Muscle of leg (tissue), 11 donors: ENCODE results near the gene MYCBPAP. TPM values are rescaled to one million over a fixed set of nuclear protein-coding genes. Genes with fewer than 3 reads are reported as not detected.

Experiments used
- DNase-seq: peaks from one replicate; pipeline ENCODE4 v3.0.0; 2013
- H3K27ac ChIP-seq: one replicate; pipeline ENCODE4 v1.5.1; 2013; ENCODE audit warnings: mild to moderate bottlenecking, low read length, control low read depth
- H3K27me3 ChIP-seq: one replicate; pipeline ENCODE4 v1.6.1; 2013; ENCODE audit warnings: low read length; ENCODE audit not compliant: control insufficient read depth, insufficient read depth
- H3K36me3 ChIP-seq: one replicate; pipeline ENCODE4 v1.6.1; 2013; ENCODE audit warnings: low read length; ENCODE audit not compliant: control insufficient read depth, insufficient read depth
- H3K4me1 ChIP-seq: one replicate; pipeline ENCODE4 v1.6.1; 2013; ENCODE audit warnings: low read length; ENCODE audit not compliant: control insufficient read depth, insufficient read depth
- H3K4me3 ChIP-seq: one replicate; pipeline ENCODE4 v1.5.1; 2013; ENCODE audit warnings: low read length, control low read depth
- H3K9me3 ChIP-seq: replicated peaks from 2 replicates; pipeline ENCODE4 v1.6.1; 2013; ENCODE audit warnings: low read depth, low read length; ENCODE audit not compliant: control insufficient read depth
- WGBS: methylation state at CpG from one replicate; pipeline ENCODE4 v1.1.5; 2013; ENCODE audit warnings: missing lambda C conversion rate; ENCODE audit not compliant: insufficient coverage; 5-methylcytosine and 5-hydroxymethylcytosine counted together
- polyA plus RNA-seq, 8 donors: library from polyadenylated mRNA; unstranded; fragments of 120-200 nt; gene quantifications; one replicate each; pipeline versions ENCODE4 v1.2.1 to v1.2.3, GENCODE V29; 2013; ENCODE audit warnings: inconsistent platforms in 1 of 8, low replicate concordance in 1 of 8; ENCODE audit not compliant: insufficient read length in 8 of 8, insufficient read depth in 1 of 8
- total RNA-seq: library from RNA; stranded (reverse); fragments of 120-200 nt; gene quantifications from one replicate; pipeline ENCODE4 v1.2.4, GENCODE V29; 2013

The MYCBPAP gene
- total and polyA plus RNA-seq, 9 donors: 0.66 to 2.3 (median 0.82) TPM

DNA sequence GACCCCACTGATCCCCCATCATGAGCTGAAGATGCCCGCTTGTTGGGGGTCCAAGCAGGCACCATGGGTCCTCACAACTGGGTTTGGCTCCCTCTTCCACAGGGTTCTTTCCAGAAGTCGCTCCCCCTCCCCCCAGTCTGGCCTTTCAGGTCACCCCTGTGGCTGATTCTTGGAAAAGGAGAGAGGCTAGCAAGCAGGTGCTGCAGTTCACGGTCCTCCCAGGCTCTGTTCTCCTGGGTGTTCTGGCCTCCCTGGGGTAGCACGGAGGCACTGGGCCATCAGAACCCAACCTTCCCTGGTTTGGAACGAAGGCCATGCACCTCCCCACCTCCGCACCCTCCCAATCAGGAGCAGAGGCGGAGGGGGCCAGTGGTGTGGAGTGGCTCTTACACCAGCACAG, 71.2 kb downstream of the MYCBPAP start:
- peaks cover 20% of the 10 kb centered on the region for H3K4me1 ChIP-seq
- no peaks in the 10 kb centered on the region for H3K9me3 ChIP-seq
- 86% methylated on average over 1 of the region's 7 CpGs for WGBS
- no peak overlapping the region for H3K27ac ChIP-seq
- peaks cover 4% of the 10 kb centered on the region for H3K27me3 ChIP-seq
- no peak overlapping the region for H3K4me3 ChIP-seq
- peaks cover 3% of the 10 kb centered on the region for H3K36me3 ChIP-seq
- DNase-seq: no peak

DNA sequence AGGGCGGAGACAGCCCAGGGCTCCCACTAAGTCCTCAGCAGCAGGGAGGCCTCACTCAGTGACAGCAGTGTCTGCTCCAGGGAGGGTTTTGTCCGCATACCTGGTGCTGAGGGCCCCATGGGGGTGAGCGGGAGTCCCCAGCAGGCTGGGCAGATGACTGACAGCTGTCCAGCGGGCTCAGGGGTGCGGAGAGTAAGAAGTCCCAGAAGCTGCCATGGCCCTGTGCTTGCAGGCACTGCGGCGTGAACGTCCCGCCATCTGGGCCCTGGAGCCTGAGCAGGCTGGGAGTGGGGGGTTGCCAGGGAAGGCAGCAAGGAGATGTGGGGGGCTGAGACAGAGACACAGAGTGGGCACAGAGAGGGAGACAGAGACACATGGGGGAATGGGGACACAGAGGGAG, 72.4 kb downstream of the MYCBPAP start:
- WGBS: 90% methylated on average over 9 of the region's 9 CpGs
- no peaks in the 10 kb centered on the region for H3K9me3 ChIP-seq
- H3K27ac ChIP-seq: no peak overlapping the region
- peaks cover 4% of the 10 kb centered on the region for H3K27me3 ChIP-seq
- peaks cover 3% of the 10 kb centered on the region for H3K36me3 ChIP-seq
- DNase-seq: no peak
- H3K4me3 ChIP-seq: no peak overlapping the region
- H3K4me1 ChIP-seq: peaks cover 26% of the 10 kb centered on the region

Other genes starting within 250 kb of the MYCBPAP start
- gene TMEM92, start 234.0 kb upstream of the MYCBPAP start, total RNA-seq: 0.35 TPM
- 1 to 10 TPM in 7 of 8 donors, under 1 TPM in 1; 0.78 to 3.6 (median 1.4) TPM for gene TMEM92, start 234.0 kb upstream of the MYCBPAP start, polyA plus RNA-seq
- gene XYLT2, start 162.3 kb upstream of the MYCBPAP start, total RNA-seq: 25.3 TPM
- 10 to 100 TPM; 16.7 to 26.7 (median 22.5) TPM for gene XYLT2, start 162.3 kb upstream of the MYCBPAP start, polyA plus RNA-seq
- gene MRPL27, start 135.3 kb upstream of the MYCBPAP start, total RNA-seq: 81.5 TPM
- 10 to 100 TPM; 52.4 to 67.0 (median 60.5) TPM for gene MRPL27, start 135.3 kb upstream of the MYCBPAP start, polyA plus RNA-seq
- gene EME1, start 135.2 kb upstream of the MYCBPAP start, total RNA-seq: 4.3 TPM
- 1 to 10 TPM; 4.9 to 7.7 (median 5.4) TPM for gene EME1, start 135.2 kb upstream of the MYCBPAP start, polyA plus RNA-seq
- gene LRRC59, start 110.9 kb upstream of the MYCBPAP start, total RNA-seq: 41.7 TPM
- 10 to 100 TPM; 48.4 to 84.2 (median 60.3) TPM for gene LRRC59, start 110.9 kb upstream of the MYCBPAP start, polyA plus RNA-seq
- gene ACSF2, start 82.2 kb upstream of the MYCBPAP start, total RNA-seq: 62.4 TPM
- gene ACSF2, start 82.2 kb upstream of the MYCBPAP start, polyA plus RNA-seq: 10 to 100 TPM; 60.4 to 81.6 (median 66.8) TPM
- gene CHAD, start 39.6 kb upstream of the MYCBPAP start, total RNA-seq: 2.4 TPM
- 10 to 100 TPM in 1 of 8 donors, 1 to 10 TPM in 7; 4.4 to 13.5 (median 5.3) TPM for gene CHAD, start 39.6 kb upstream of the MYCBPAP start, polyA plus RNA-seq
- gene RSAD1, start 29.6 kb upstream of the MYCBPAP start, total RNA-seq: 23.9 TPM
- 10 to 100 TPM; 29.6 to 42.0 (median 36.0) TPM for gene RSAD1, start 29.6 kb upstream of the MYCBPAP start, polyA plus RNA-seq
- 0.18 TPM for gene EPN3, start 24.3 kb downstream of the MYCBPAP start, total RNA-seq
- gene EPN3, start 24.3 kb downstream of the MYCBPAP start, polyA plus RNA-seq: 1 to 10 TPM in 5 of 8 donors, under 1 TPM in 3; 0.67 to 3.0 (median 1.1) TPM
- 27.1 TPM for gene SPATA20, start 38.7 kb downstream of the MYCBPAP start, total RNA-seq
- 10 to 100 TPM; 24.4 to 37.6 (median 33.3) TPM for gene SPATA20, start 38.7 kb downstream of the MYCBPAP start, polyA plus RNA-seq
- 5.9 TPM for gene CACNA1G, start 52.3 kb downstream of the MYCBPAP start, total RNA-seq
- 10 to 100 TPM in 2 of 8 donors, 1 to 10 TPM in 6; 4.6 to 16.3 (median 8.3) TPM for gene CACNA1G, start 52.3 kb downstream of the MYCBPAP start, polyA plus RNA-seq
- 0.27 TPM for gene ABCC3, start 126.4 kb downstream of the MYCBPAP start, total RNA-seq
- gene ABCC3, start 126.4 kb downstream of the MYCBPAP start, polyA plus RNA-seq: 1 to 10 TPM in 3 of 8 donors, under 1 TPM in 5; 0.24 to 8.0 (median 0.44) TPM
- gene ANKRD40, start 199.5 kb downstream of the MYCBPAP start, total RNA-seq: 31.8 TPM
- gene ANKRD40, start 199.5 kb downstream of the MYCBPAP start, polyA plus RNA-seq: 10 to 100 TPM; 33.2 to 43.2 (median 37.3) TPM
- 76.3 TPM for gene LUC7L3, start 211.2 kb downstream of the MYCBPAP start, total RNA-seq
- 100 to 1,000 TPM; 247 to 302 (median 260) TPM for gene LUC7L3, start 211.2 kb downstream of the MYCBPAP start, polyA plus RNA-seq